MCF 10A (cell line): ENCODE results near the gene SSH2. TPM values are rescaled to one million over a fixed set of nuclear protein-coding genes. Genes with fewer than 3 reads are reported as not detected.
"Not testable (repeated sequence)": the region's sequence is repeated elsewhere in the genome, so short reads cannot be mapped to it uniquely, and the experiment has no call there.

Experiments
- BruUV-seq: library from RNA; stranded (reverse); fragments of 400-500 nt; replicated peaks from 2 replicates; lab custom pipeline; 2021; lab: Mats Ljungman, UMichigan
- CTCF ChIA-PET: fragments of 300-600 bp; sonication (Branson Sonifier 250); formaldehyde crosslinking; extraction: SDS; loops from one replicate; lab custom pipeline; 2021; ENCODE audit warnings: antibody characterized with exemption, inconsistent platforms; lab: Yijun Ruan, JAX
- POLR2A ChIA-PET: fragments of 300-600, 350-650 bp; sonication (Branson Sonifier 250); formaldehyde crosslinking; extraction: SDS; loops from one replicate; lab custom pipeline; 2020; ENCODE audit warnings: antibody characterized with exemption, inconsistent platforms; lab: Yijun Ruan, JAX
- DNase-seq: peaks from one replicate; pipeline ENCODE4 v3.0.0-alpha.2; 2018; ENCODE audit not compliant: unreplicated experiment
- H3K27ac Mint-ChIP-seq: one replicate; pipeline ENCODE4 v1.8.0; 2022; ENCODE audit warnings: mild to moderate bottlenecking, low read depth, mixed read lengths; ENCODE audit not compliant: unreplicated experiment
- H3K27me3 Mint-ChIP-seq: one replicate; pipeline ENCODE4 v1.8.0; 2022; ENCODE audit warnings: mixed read lengths; ENCODE audit not compliant: insufficient read depth, unreplicated experiment
- H3K36me3 Mint-ChIP-seq: one replicate; pipeline ENCODE4 v1.8.0; 2022; ENCODE audit warnings: mild to moderate bottlenecking, moderate library complexity, mixed read lengths; ENCODE audit not compliant: insufficient read depth, unreplicated experiment
- H3K4me1 Mint-ChIP-seq: one replicate; pipeline ENCODE4 v1.8.0; 2022; ENCODE audit warnings: mixed read lengths; ENCODE audit not compliant: insufficient read depth, unreplicated experiment
- H3K4me3 Mint-ChIP-seq: one replicate; pipeline ENCODE4 v1.8.0; 2022; ENCODE audit warnings: mild to moderate bottlenecking, moderate library complexity, mixed read lengths; ENCODE audit not compliant: unreplicated experiment
- H3K9me3 Mint-ChIP-seq: one replicate; pipeline ENCODE4 v1.8.0; 2022; ENCODE audit warnings: mixed read lengths; ENCODE audit not compliant: unreplicated experiment
- intact Hi-C: fragments of 100-400 bp; cut with micrococcal nuclease; formaldehyde crosslinking; loops from 2 replicates; pipeline ENCODE4 v1.14.1; 2022
- total RNA-seq: library from RNA; stranded (reverse); gene quantifications from 2 replicates; pipeline ENCODE4 v1.2.3, GENCODE V29; 2022
- TF ChIP-seq, protein P1 (sequence below): fragments of 200-600 bp; IDR thresholded peaks from one replicate; pipeline ENCODE4 v1.8.0; 2022; ENCODE audit warnings: antibody characterized with exemption, mild to moderate bottlenecking; ENCODE audit not compliant: unreplicated experiment

The SSH2 gene
- total RNA-seq, 1 experiment from 2014 or later = 21.9 TPM

DNA sequence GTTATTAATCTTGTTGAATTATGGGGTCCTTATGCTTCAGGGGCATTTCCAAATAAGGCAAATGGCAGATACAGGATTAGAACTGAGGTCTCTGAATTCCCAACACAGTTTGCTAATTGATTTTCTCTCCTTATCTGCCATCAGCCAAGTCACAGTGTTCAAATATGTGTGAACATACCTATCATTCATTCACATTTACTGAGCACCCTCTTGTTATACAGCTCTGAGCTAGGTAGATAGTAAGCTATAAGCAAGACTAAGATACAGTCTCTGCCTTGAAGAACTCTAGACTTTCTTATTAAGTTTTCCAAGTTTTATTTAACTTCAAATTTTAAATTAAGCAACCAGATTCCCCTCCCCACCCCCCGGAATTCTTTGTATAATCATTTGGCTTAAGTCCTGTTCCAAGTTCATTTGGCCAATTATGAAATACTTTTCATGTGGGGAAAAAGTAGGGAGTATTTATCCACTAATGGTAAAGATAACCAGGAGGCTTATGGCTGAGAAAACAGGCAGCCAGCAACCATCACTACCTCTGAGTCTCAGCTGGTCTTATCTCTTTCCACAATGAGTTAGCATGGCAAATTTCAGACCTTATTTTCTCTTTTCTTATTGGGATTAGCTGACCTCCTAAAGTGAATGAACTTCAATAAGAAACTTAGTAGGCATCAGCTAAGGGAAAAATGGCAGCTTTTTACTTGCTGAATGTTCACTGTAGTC lies 275.9 kb downstream of the SSH2 start:
- H3K9me3 Mint-ChIP-seq = no peaks in the 10 kb centered on the region
- H3K4me3 Mint-ChIP-seq = no peak overlapping the region
- BruUV-seq = no TSS peak
- no peaks in the 10 kb centered on the region for H3K4me1 Mint-ChIP-seq
- TF ChIP-seq, protein P1, sequence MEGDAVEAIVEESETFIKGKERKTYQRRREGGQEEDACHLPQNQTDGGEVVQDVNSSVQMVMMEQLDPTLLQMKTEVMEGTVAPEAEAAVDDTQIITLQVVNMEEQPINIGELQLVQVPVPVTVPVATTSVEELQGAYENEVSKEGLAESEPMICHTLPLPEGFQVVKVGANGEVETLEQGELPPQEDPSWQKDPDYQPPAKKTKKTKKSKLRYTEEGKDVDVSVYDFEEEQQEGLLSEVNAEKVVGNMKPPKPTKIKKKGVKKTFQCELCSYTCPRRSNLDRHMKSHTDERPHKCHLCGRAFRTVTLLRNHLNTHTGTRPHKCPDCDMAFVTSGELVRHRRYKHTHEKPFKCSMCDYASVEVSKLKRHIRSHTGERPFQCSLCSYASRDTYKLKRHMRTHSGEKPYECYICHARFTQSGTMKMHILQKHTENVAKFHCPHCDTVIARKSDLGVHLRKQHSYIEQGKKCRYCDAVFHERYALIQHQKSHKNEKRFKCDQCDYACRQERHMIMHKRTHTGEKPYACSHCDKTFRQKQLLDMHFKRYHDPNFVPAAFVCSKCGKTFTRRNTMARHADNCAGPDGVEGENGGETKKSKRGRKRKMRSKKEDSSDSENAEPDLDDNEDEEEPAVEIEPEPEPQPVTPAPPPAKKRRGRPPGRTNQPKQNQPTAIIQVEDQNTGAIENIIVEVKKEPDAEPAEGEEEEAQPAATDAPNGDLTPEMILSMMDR = no peak
- peaks cover 24% of the 10 kb centered on the region for H3K36me3 Mint-ChIP-seq
- H3K27me3 Mint-ChIP-seq = no peaks in the 10 kb centered on the region
- POLR2A ChIA-PET = interaction anchor here (0.9 to 1.5 kb wide), 4 partner anchors 9 to 15 kb away, joined by 3 to 5 read pairs (median 4); no protein-coding TSS in a partner anchor
- CTCF ChIA-PET = interaction anchor here (0.5 to 1.7 kb wide), 6 partner anchors 14 to 682 kb away, joined by 3 to 5 read pairs (median 4); no protein-coding TSS in a partner anchor
- no peak for DNase-seq
- no peak overlapping the region for H3K27ac Mint-ChIP-seq
- intact Hi-C loops = no loop called here

DNA sequence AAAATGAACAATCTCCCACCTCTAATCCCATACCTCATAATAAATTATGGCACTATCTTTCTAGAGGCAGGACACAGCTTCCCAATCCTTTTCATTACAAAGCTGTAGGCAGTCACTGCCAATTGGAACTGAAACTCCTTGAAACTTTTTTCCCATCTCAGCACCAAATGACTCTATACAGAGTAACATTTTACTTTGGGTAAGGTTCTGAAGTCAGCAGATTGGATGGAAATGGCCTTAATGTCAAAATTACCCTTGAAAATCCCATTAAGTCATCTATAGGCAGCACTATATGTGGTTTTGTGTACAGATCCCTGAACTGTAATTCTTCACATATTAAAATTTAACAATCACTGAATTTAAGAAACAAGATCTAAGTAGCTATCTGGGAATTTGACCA lies 277.1 kb downstream of the SSH2 start:
- CTCF ChIA-PET = interaction anchor here (0.5 to 1.5 kb wide), 3 partner anchors 14 to 319 kb away, joined by 3 read pairs; no protein-coding TSS in a partner anchor
- POLR2A ChIA-PET = interaction anchor here (1.1 to 1.2 kb wide), 2 partner anchors 10 to 125 kb away, joined by 3 read pairs; no protein-coding TSS in a partner anchor

DNA sequence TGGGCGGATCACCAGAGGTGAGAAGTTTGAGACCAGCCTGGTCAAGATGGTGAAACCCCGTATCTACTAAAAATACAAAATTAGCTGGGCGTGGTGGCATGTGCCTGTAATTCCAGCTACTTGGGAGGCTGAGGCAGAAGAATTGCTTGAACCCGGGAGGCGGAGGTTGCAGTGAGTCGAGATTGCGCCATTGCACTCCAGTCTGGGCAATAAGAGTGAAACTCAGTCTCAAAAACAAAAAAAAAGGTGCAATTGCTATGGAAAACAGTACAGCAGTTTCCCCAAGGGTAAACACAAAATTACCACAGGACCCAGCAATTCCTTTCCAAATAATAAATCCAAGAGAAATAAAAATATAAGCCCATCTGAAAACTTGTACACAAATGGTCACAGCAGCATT lies 278.1 kb downstream of the SSH2 start:
- ChIA-PET POLR2A (interaction anchor here (0.7 to 0.9 kb wide), 3 partner anchors 13 to 109 kb away, joined by 3 to 4 read pairs (median 3); no protein-coding TSS in a partner anchor), CTCF (interaction anchor here (0.7 kb wide), 1 partner anchor 154 kb away, joined by 4 read pairs; no protein-coding TSS in a partner anchor)
- H3K27ac Mint-ChIP-seq, DNase-seq, H3K4me3 Mint-ChIP-seq, H3K27me3 Mint-ChIP-seq, BruUV-seq, H3K4me1 Mint-ChIP-seq, H3K9me3 Mint-ChIP-seq, intact Hi-C loops: not testable (repeated sequence)
- peaks cover 30% of the 10 kb centered on the region for H3K36me3 Mint-ChIP-seq

More for the DNA sequence above, 277.1 kb downstream of the SSH2 start:
- no peak overlapping the region for H3K27ac Mint-ChIP-seq
- BruUV-seq = no TSS peak
- H3K4me1 Mint-ChIP-seq = no peaks in the 10 kb centered on the region
- no peak for DNase-seq
- H3K4me3 Mint-ChIP-seq = no peak overlapping the region
- no peaks in the 10 kb centered on the region for H3K27me3 Mint-ChIP-seq
- H3K36me3 Mint-ChIP-seq = peaks cover 29% of the 10 kb centered on the region
- intact Hi-C loops = no loop called here
- no peaks in the 10 kb centered on the region for H3K9me3 Mint-ChIP-seq
- TF ChIP-seq, protein P1 = no peak

DNA sequence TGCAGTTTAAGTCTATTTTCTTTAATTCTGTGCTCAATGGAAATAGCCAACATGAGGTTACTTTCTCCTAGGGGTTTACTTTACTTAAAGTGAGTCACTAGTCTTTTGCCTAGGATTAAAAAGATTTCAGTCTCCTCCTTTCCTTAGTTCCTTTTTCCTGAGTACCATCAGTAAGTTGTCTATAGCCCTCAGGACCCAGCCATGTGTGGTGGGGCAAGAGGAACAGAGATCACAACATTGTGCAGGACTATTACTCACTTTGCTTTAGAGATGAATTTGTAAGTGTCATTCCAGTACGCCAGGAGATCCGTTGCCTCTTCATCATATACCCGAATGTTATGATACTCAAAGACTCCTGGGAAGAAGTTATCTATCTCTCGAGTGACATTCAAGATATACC lies 279.6 kb downstream of the SSH2 start:
- POLR2A ChIA-PET = no interaction called here
- TF ChIP-seq, protein P1 = no peak
- CTCF ChIA-PET = no interaction called here
- DNase-seq = no peak
- Mint-ChIP-seq H3K4me1 (peaks cover 8% of the 10 kb centered on the region), H3K4me3 (no peak overlapping the region), H3K36me3 (peaks cover 15% of the 10 kb centered on the region), H3K27me3 (no peaks in the 10 kb centered on the region), H3K9me3 (no peaks in the 10 kb centered on the region), H3K27ac (peak overlapping the region; percentile 27)
- intact Hi-C loops = no loop called here
- BruUV-seq = no TSS peak
